Keratinocyte (primary cell): ENCODE measurements around the gene CEACAM8. TPM values are rescaled to one million over a fixed set of nuclear protein-coding genes. Genes with fewer than 3 reads are reported as not detected.
"Not testable (repeated sequence)": the region's sequence is repeated elsewhere in the genome, so short reads cannot be mapped to it uniquely, and the experiment has no call there.

Experiments used
- DNase-seq: peaks from one replicate; pipeline ENCODE4 v3.0.0-alpha.2; 2011; ENCODE audit warnings: low read depth, missing footprints, low spot score
- FAIRE-seq: peaks from 2 replicates; lab custom pipeline; 2011; peaks lifted over from hg19 to GRCh38; lab: Jason Lieb, UNC
- H2AFZ ChIP-seq: 2 replicates; pipeline ENCODE4 v1.6.0; 2012; ENCODE audit warnings: low read length, control low read depth, inconsistent platforms; ENCODE audit not compliant: control insufficient read depth
- H3K27ac ChIP-seq: 2 replicates; pipeline ENCODE4 v1.5.1; 2011; ENCODE audit warnings: low read length; ENCODE audit not compliant: control insufficient read depth, insufficient read depth
- H3K27me3 ChIP-seq: 3 replicates; pipeline ENCODE4 v1.6.0; 2011; ENCODE audit warnings: low read length; ENCODE audit not compliant: control insufficient read depth, insufficient read depth; ENCODE audit errors: extremely low read depth
- H3K36me3 ChIP-seq, 2 experiments: 2 replicates in 1 of 2; 3 replicates in 1 of 2; pipeline ENCODE4 v1.5.1; 2011; ENCODE audit warnings: low read length in 2 of 2, mild to moderate bottlenecking in 1 of 2; ENCODE audit not compliant: control insufficient read depth in 2 of 2, insufficient read depth in 2 of 2; ENCODE audit errors: extremely low read depth in 1 of 2
- H3K4me1 ChIP-seq: 3 replicates; pipeline ENCODE4 v1.5.1; 2011; ENCODE audit warnings: low read length; ENCODE audit not compliant: control insufficient read depth, insufficient read depth; ENCODE audit errors: extremely low read depth
- H3K4me2 ChIP-seq: 3 replicates; pipeline ENCODE4 v1.6.0; 2011; ENCODE audit warnings: low read depth, low read length; ENCODE audit not compliant: control insufficient read depth, insufficient read depth; ENCODE audit errors: extremely low read depth
- H3K4me3 ChIP-seq, 3 experiments: fragments of 200-600 bp in 1 of 3; sonication (generic) in 1 of 3; 2 replicates in 2 of 3; 3 replicates in 1 of 3; pipeline ENCODE4 v1.5.1; 2011 to 2016; ENCODE audit warnings: low read length in 3 of 3, mild to moderate bottlenecking in 3 of 3, control low read depth in 2 of 3, inconsistent platforms in 1 of 3, low read depth in 1 of 3, mixed read lengths in 1 of 3, mixed run types in 1 of 3, moderate library complexity in 1 of 3; ENCODE audit not compliant: control insufficient read depth in 2 of 3, insufficient read depth in 2 of 3; ENCODE audit errors: extremely low read depth in 1 of 3
- H3K79me2 ChIP-seq: 2 replicates; pipeline ENCODE4 v1.6.0; 2012; ENCODE audit warnings: low read length; ENCODE audit not compliant: control insufficient read depth, insufficient read depth
- H3K9ac ChIP-seq: 3 replicates; pipeline ENCODE4 v1.6.0; 2011; ENCODE audit warnings: low read length; ENCODE audit not compliant: control insufficient read depth, insufficient read depth; ENCODE audit errors: extremely low read depth
- H3K9me1 ChIP-seq: 3 replicates; pipeline ENCODE4 v1.6.0; 2011; ENCODE audit warnings: low read length; ENCODE audit not compliant: control insufficient read depth, insufficient read depth; ENCODE audit errors: extremely low read depth
- H3K9me3 ChIP-seq: 2 replicates; pipeline ENCODE4 v1.5.1; 2012; ENCODE audit warnings: low read depth, low read length; ENCODE audit not compliant: control insufficient read depth
- H4K20me1 ChIP-seq: 3 replicates; pipeline ENCODE4 v1.6.0; 2011; ENCODE audit warnings: low read length; ENCODE audit not compliant: control insufficient read depth, insufficient read depth; ENCODE audit errors: extremely low read depth
- CTCF ChIP-seq, 3 experiments: IDR thresholded peaks in 1 of 3; conservative IDR thresholded peaks in 1 of 3; optimal IDR thresholded peaks in 1 of 3; 2 replicates in 2 of 3; 3 replicates in 1 of 3; pipeline versions ENCODE3 to v1.5.1; 2011; ENCODE audit warnings: low read length in 3 of 3, mild to moderate bottlenecking in 3 of 3, moderate library complexity in 2 of 3, control low read depth in 1 of 3, inconsistent platforms in 1 of 3; ENCODE audit not compliant: insufficient read depth in 2 of 3; ENCODE audit errors: extremely low read depth in 1 of 3
- EZH2 ChIP-seq: IDR thresholded peaks from one replicate; pipeline ENCODE4 v1.6.1; 2012; ENCODE audit warnings: inconsistent platforms, mild to moderate bottlenecking, low read length, moderate library complexity
- dilution Hi-C: fragments of 300-500 bp; cut with MboI; formaldehyde crosslinking; loops from one replicate; pipeline ENCODE4 v1.7.0; 2020; ENCODE audit warnings: low sequenced_read_pairs; ENCODE audit not compliant: extremely low pct_ligation_motif_present
- polyA plus RNA-seq, 5 experiments: library from polyadenylated mRNA; depleted of rRNA in 3 of 5; stranded (reverse) in 3 of 5; stranded (forward) in 1 of 5; unstranded in 1 of 5; fragments of >200 nt; gene quantifications; 1 replicate in 1 of 5; 2 replicates in 3 of 5; 3 replicates in 1 of 5; pipeline versions ENCODE4 v1.2.1 to v1.2.3, GENCODE V29; 2011 to 2012; ENCODE audit warnings: missing spikeins in 2 of 5, low read depth in 1 of 5, low replicate concordance in 1 of 5

Gene CEACAM8
- polyA plus RNA-seq, 1 donor (not counting 4 experiments of a cell fraction or from before 2014, with no cell fraction given), result not detected

GRCh38 chr19:42552086-42553065 is 42.3 kb downstream of the CEACAM8 start:
- Histone ChIP-seq H3K36me3 (no peaks in the 10 kb centered on the region), H3K79me2 (no peaks in the 10 kb centered on the region), H3K27me3 (peaks cover 23% of the 10 kb centered on the region), H2AFZ (no peak overlapping the region), H3K9me1 (no peaks in the 10 kb centered on the region), H3K4me1 (no peaks in the 10 kb centered on the region), H3K4me2 (no peak overlapping the region), H3K9ac (no peak overlapping the region), H3K9me3 (peaks cover 2% of the 10 kb centered on the region), H3K4me3 (no peak overlapping the region), H4K20me1 (no peaks in the 10 kb centered on the region), H3K27ac (no peak overlapping the region)
- FAIRE-seq (no peak), DNase-seq (no peak)
- dilution Hi-C loops, result no loop called here
- TF ChIP-seq CTCF (optimal IDR thresholded peaks at IDR 0.05 in 1 of 3, IDR thresholded peaks at IDR 0.05 in 1 of 3, conservative IDR thresholded peaks at IDR 0.05 in 1 of 3; ENCODE audit: extremely low read depth in 1 of 3, insufficient read depth in 2 of 3, low read length in 3 of 3) (no peak), EZH2 (no peak)

GRCh38 chr19:42550521-42550920 is 44.2 kb downstream of the CEACAM8 start:
- H3K79me2 ChIP-seq, H3K9me1 ChIP-seq, H4K20me1 ChIP-seq, FAIRE-seq, H2AFZ ChIP-seq, H3K36me3 ChIP-seq, DNase-seq, H3K9ac ChIP-seq, H3K4me1 ChIP-seq, H3K9me3 ChIP-seq, H3K4me3 ChIP-seq, H3K27ac ChIP-seq, H3K4me2 ChIP-seq, dilution Hi-C loops: not testable (repeated sequence)
- H3K27me3 ChIP-seq, result peaks cover 23% of the 10 kb centered on the region

DNA sequence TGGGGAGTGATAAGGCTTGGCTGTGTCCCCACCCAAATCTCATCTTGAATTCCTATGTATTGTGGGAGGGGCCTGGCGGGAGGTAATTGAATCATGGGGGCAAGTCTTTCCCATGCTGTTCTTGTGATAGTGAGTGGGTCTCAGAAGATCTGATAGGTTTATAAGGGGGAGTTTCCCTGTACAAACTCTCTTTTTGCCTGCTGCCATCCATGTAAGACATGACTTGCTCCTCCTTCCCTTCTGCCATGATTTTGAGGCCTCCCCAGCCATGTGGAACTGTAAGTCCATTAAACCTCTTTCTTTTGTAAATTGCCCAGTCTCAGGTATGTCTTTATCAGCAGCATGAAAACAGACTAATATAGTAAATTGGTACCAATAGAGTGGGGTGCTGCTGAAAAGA is 45.7 kb downstream of the CEACAM8 start:
- H3K4me3 ChIP-seq, H2AFZ ChIP-seq, H3K79me2 ChIP-seq, FAIRE-seq, H4K20me1 ChIP-seq, H3K4me2 ChIP-seq, dilution Hi-C loops, H3K4me1 ChIP-seq, H3K9me3 ChIP-seq, DNase-seq, H3K27ac ChIP-seq, H3K9me1 ChIP-seq, H3K36me3 ChIP-seq, H3K9ac ChIP-seq: not testable (repeated sequence)
- H3K27me3 ChIP-seq, result peaks cover 15% of the 10 kb centered on the region
